ENCODE data around the gene NLGN2.

- TF ChIP-seq POLR2A (IDR thresholded peaks at IDR 0.05), result no peak
- no peak for TF ChIP-seq CTCF (IDR thresholded peaks at IDR 0.05)
These were observed 19.9 kb downstream of the NLGN2 start for GRCh38 chr17:7427549-7427948.
